Neural cell (in vitro differentiated cells): ENCODE results near the gene COL21A1. TPM values are rescaled to one million over a fixed set of nuclear protein-coding genes. Genes with fewer than 3 reads are reported as not detected.

Experiments
- H2AFZ ChIP-seq: fragments of 200-600, 300-800 bp; sonication (generic), shearing (Covaris generic); 2 replicates; pipeline ENCODE4 v1.6.0; 2014; ENCODE audit warnings: low read depth, mild to moderate bottlenecking, antibody characterized with exemption, low read length, moderate library complexity
- H3F3A ChIP-seq: fragments of 200-600 bp; shearing (Covaris generic); 2 replicates; pipeline ENCODE4 v1.6.1; 2016; ENCODE audit warnings: mild to moderate bottlenecking, moderate library complexity, mixed read lengths, antibody characterized with exemption, low read length; ENCODE audit not compliant: insufficient read depth, poor library complexity, severe bottlenecking
- H3K27ac ChIP-seq: fragments of 200-600, 300-800 bp; sonication (generic), shearing (Covaris generic); 2 replicates; pipeline ENCODE4 v1.5.1; 2014; ENCODE audit warnings: mild to moderate bottlenecking, low read length, moderate library complexity
- H3K27me3 ChIP-seq: fragments of 300-800, 200-600 bp; sonication (generic), shearing (Covaris generic); 2 replicates; pipeline ENCODE4 v1.6.0; 2014; ENCODE audit warnings: mild to moderate bottlenecking, low read depth, low read length, moderate library complexity; ENCODE audit not compliant: insufficient read depth
- H3K36me3 ChIP-seq: fragments of 300-800, 200-600 bp; sonication (generic), shearing (Covaris generic); 2 replicates; pipeline ENCODE4 v1.5.1; 2014; ENCODE audit warnings: mild to moderate bottlenecking, antibody characterized with exemption, low read length, moderate library complexity; ENCODE audit not compliant: insufficient read depth
- H3K4me2 ChIP-seq: fragments of 300-800, 200-600 bp; sonication (generic), shearing (Covaris generic); 2 replicates; pipeline ENCODE4 v1.6.0; 2014; ENCODE audit warnings: mild to moderate bottlenecking, low read length
- H3K4me3 ChIP-seq: fragments of 300-800, 200-600 bp; sonication (generic), shearing (Covaris generic); 2 replicates; pipeline ENCODE4 v1.5.1; 2014; ENCODE audit warnings: mild to moderate bottlenecking, low read length, moderate library complexity
- H3K79me2 ChIP-seq: fragments of 200-600 bp; shearing (Covaris generic); replicated peaks from 2 replicates; pipeline ENCODE4 v1.6.0; 2014; ENCODE audit warnings: mild to moderate bottlenecking, low read length, moderate library complexity; ENCODE audit not compliant: insufficient read depth
- H3K9ac ChIP-seq: fragments of 300-800, 200-600 bp; sonication (generic), shearing (Covaris generic); 2 replicates; pipeline ENCODE4 v1.6.1; 2016; ENCODE audit warnings: mild to moderate bottlenecking, low read length, mixed read lengths
- H3K9me2 ChIP-seq: fragments of 200-600 bp; shearing (Covaris generic); 2 replicates; pipeline ENCODE4 v1.6.1; 2016; ENCODE audit warnings: mild to moderate bottlenecking, low read length, mixed read lengths; ENCODE audit not compliant: insufficient read depth
- H3K9me3 ChIP-seq: fragments of 200-600, 300-800 bp; sonication (generic), shearing (Covaris generic); 2 replicates; pipeline ENCODE4 v1.6.1; 2016; ENCODE audit warnings: mild to moderate bottlenecking, mixed run types, low read length, moderate library complexity, mixed read lengths
- H4K20me1 ChIP-seq: fragments of 200-600 bp; shearing (Covaris generic); 2 replicates; pipeline ENCODE4 v1.6.1; 2016; ENCODE audit warnings: mild to moderate bottlenecking, mixed run types; ENCODE audit not compliant: insufficient read depth
- CTCF ChIP-seq: fragments of 450-650 bp; IDR thresholded peaks from 2 replicates; pipeline ENCODE4 v1.5.1; 2014; ENCODE audit warnings: antibody characterized with exemption, mild to moderate bottlenecking, moderate library complexity; ENCODE audit not compliant: poor library complexity, severe bottlenecking
- EP300 ChIP-seq: fragments of 450-650 bp; conservative IDR thresholded peaks from 2 replicates; pipeline ENCODE4 v1.6.1; 2014; ENCODE audit warnings: antibody characterized with exemption, mild to moderate bottlenecking, moderate library complexity; ENCODE audit not compliant: poor library complexity, severe bottlenecking
- EZH2 ChIP-seq: fragments of 200-600, 300-800 bp; shearing (Covaris generic), sonication (generic); IDR thresholded peaks from 2 replicates; pipeline ENCODE4 v1.6.1; 2014; ENCODE audit warnings: antibody characterized with exemption, low read length, borderline replicate concordance, mild to moderate bottlenecking; ENCODE audit not compliant: insufficient read depth, poor library complexity, severe bottlenecking
- MXI1 ChIP-seq: fragments of 450-650 bp; conservative IDR thresholded peaks from 2 replicates; pipeline ENCODE4 v1.6.1; 2014; ENCODE audit warnings: antibody characterized with exemption, mild to moderate bottlenecking; ENCODE audit not compliant: poor library complexity, severe bottlenecking
- POLR2AphosphoS5 ChIP-seq: IDR thresholded peaks from 2 replicates; pipeline ENCODE4 v1.6.1; 2012
- RAD21 ChIP-seq: fragments of 450-650 bp; conservative IDR thresholded peaks from 2 replicates; pipeline ENCODE4 v1.6.1; 2014; ENCODE audit warnings: antibody characterized with exemption, mild to moderate bottlenecking, moderate library complexity
- SMC3 ChIP-seq: fragments of 450-650 bp; conservative IDR thresholded peaks from 2 replicates; pipeline ENCODE4 v1.6.1; 2014; ENCODE audit warnings: antibody characterized with exemption, mild to moderate bottlenecking, moderate library complexity; ENCODE audit not compliant: poor library complexity
- polyA plus RNA-seq: library from polyadenylated mRNA; depleted of rRNA; stranded (reverse); fragments of >200 nt; gene quantifications from 2 replicates; pipeline ENCODE4 v1.2.3, GENCODE V29; 2014
- TF ChIP-seq, protein P1 (sequence below): IDR thresholded peaks from 2 replicates; pipeline ENCODE4 v1.6.1; 2012; ENCODE audit warnings: borderline replicate concordance

COL21A1 gene
- polyA plus RNA-seq, 1 donor from 2014 or later = 0.25 TPM

DNA sequence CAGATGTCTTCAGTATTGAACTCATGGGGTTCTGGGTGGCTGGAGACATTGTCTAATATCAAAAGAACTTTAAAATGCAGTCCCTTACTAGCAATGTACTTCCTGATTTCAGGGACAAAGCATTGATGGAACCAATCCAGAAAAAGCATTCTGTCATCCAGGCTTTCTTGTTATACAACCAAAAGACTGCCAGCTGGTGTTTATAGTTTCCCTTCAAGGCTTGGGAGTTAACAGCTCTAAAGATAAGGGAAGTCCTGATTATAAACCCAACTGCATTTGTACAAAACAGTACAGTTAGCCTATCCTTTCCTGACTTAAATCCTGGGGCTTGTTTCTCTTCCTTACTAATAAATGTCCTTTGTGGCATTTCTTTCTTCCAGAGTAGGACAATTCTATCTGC lies 160.0 kb downstream of the COL21A1 start:
- H3K9me3 ChIP-seq = no peaks in the 10 kb centered on the region
- H3K4me2 ChIP-seq = no peak overlapping the region
- no peaks in the 10 kb centered on the region for H3F3A ChIP-seq
- H3K27ac ChIP-seq = no peak overlapping the region
- no peak overlapping the region for H3K9ac ChIP-seq
- no peak for TF ChIP-seq EP300
- no peak overlapping the region for H2AFZ ChIP-seq
- no peaks in the 10 kb centered on the region for H3K9me2 ChIP-seq
- H3K27me3 ChIP-seq = no peaks in the 10 kb centered on the region
- H3K4me3 ChIP-seq = no peak overlapping the region
- H3K79me2 ChIP-seq = no peaks in the 10 kb centered on the region
- H3K36me3 ChIP-seq = no peaks in the 10 kb centered on the region
- H4K20me1 ChIP-seq = no peaks in the 10 kb centered on the region

DNA sequence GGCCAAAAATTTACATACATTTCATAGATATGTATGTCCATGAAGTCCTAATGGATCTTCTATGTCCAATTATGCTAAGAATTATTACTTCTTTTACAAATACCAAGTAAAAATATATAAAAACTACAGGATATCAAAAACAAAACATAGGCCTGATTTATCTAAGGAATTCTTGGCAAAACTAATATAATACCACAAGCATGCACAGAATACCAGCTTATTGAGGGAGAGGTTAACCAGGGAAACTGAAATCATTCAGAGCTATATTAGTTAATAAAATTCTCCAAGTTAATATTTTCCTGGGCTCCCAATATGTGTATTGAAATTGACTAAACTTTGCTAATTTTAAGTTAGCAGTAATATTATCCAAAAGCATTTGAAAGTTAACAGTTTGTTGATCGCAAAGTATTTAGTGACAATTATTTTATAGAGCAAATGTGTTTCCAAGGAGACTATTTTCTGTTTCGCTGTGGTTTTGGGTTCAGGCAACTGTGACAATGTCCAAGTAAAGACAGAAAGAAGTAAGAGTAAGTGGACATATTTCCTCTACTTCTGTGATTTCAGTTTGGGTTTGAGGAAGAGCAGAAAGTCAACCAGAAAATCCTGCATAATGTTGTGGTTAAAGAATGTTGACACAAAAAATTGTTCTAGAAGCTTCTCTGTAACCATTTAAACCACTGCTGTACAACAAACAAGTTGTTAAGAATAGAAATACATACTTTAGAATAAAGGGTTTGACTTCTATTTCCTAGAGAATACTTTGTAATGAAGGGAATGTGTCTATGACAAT lies 167.4 kb downstream of the COL21A1 start:
- Histone ChIP-seq H3K9ac (no peak overlapping the region), H3K36me3 (no peaks in the 10 kb centered on the region), H2AFZ (no peak overlapping the region), H3K79me2 (no peaks in the 10 kb centered on the region), H3K27ac (no peak overlapping the region), H3K9me2 (no peaks in the 10 kb centered on the region), H3F3A (no peaks in the 10 kb centered on the region), H3K9me3 (no peaks in the 10 kb centered on the region), H3K4me3 (no peak overlapping the region), H4K20me1 (no peaks in the 10 kb centered on the region), H3K4me2 (no peak overlapping the region), H3K27me3 (no peaks in the 10 kb centered on the region)
- no peak for TF ChIP-seq MXI1
- no peak for TF ChIP-seq CTCF
- no peak for TF ChIP-seq SMC3
- no peak for TF ChIP-seq EZH2
- no peak for TF ChIP-seq EP300
- no peak for TF ChIP-seq RAD21
- TF ChIP-seq, protein P1, sequence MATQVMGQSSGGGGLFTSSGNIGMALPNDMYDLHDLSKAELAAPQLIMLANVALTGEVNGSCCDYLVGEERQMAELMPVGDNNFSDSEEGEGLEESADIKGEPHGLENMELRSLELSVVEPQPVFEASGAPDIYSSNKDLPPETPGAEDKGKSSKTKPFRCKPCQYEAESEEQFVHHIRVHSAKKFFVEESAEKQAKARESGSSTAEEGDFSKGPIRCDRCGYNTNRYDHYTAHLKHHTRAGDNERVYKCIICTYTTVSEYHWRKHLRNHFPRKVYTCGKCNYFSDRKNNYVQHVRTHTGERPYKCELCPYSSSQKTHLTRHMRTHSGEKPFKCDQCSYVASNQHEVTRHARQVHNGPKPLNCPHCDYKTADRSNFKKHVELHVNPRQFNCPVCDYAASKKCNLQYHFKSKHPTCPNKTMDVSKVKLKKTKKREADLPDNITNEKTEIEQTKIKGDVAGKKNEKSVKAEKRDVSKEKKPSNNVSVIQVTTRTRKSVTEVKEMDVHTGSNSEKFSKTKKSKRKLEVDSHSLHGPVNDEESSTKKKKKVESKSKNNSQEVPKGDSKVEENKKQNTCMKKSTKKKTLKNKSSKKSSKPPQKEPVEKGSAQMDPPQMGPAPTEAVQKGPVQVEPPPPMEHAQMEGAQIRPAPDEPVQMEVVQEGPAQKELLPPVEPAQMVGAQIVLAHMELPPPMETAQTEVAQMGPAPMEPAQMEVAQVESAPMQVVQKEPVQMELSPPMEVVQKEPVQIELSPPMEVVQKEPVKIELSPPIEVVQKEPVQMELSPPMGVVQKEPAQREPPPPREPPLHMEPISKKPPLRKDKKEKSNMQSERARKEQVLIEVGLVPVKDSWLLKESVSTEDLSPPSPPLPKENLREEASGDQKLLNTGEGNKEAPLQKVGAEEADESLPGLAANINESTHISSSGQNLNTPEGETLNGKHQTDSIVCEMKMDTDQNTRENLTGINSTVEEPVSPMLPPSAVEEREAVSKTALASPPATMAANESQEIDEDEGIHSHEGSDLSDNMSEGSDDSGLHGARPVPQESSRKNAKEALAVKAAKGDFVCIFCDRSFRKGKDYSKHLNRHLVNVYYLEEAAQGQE = no peak
- no peak for TF ChIP-seq POLR2AphosphoS5
